Kasumi-1 (cell line): ENCODE measurements around the gene SRGAP1.

ENCODE experiments used
- DNase-seq, 2 experiments: peaks; one replicate each; lab custom pipeline; 2025; lab: John Stamatoyannopoulos, UW

The SRGAP1 gene

DNA sequence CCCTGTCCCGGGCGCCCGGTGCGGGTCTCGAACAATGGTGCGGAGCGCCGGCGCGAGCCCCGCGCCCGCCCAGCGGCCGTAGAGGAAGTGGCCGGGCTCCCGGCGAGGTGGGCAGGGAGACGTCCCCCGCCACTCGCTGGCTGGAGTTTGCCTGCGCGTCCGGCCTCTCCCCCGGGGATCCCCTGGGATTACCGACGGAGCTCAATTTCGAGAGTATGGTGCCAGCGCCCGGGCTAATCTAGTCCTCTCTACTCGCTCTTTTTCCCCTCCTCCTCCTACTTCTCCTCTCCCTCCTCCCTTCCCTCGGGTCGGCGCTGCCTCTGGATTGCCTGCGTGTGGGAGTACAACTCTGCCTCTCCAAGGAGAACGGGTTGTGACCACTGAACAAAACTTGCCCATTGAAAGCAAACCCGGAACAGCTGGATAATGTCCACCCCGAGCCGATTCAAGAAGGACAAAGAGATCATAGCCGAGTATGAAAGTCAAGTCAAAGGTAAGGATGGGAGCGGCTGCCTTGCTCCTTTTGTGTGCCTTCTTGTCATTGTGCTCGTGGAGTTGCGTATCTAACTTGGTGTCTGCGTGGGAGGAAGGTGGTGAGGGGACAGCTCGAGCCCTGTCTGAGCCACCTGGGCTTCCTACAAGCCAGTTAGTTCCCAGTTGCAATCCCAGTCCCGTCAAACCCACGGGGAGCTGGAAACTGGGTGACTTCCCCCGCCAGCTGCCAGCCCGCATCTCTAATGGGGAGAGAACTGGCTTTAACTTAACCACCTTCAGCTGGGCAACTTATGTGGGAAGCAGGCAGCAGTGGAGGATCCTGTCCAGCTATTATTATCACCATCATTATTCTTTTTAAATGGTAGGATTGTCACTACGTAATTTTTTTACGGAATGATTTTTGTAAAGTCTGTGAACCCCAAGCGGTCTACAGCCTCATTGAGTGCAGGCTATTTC, at the start of gene SRGAP1:
Gene SRGAP1, plus strand, starts transcription at position 310 of the 951 bp plus-strand sequence. Its CDS starts 117 bp downstream, at position 427.
- peak; percentile 25 to 40 for DNase-seq

DNA sequence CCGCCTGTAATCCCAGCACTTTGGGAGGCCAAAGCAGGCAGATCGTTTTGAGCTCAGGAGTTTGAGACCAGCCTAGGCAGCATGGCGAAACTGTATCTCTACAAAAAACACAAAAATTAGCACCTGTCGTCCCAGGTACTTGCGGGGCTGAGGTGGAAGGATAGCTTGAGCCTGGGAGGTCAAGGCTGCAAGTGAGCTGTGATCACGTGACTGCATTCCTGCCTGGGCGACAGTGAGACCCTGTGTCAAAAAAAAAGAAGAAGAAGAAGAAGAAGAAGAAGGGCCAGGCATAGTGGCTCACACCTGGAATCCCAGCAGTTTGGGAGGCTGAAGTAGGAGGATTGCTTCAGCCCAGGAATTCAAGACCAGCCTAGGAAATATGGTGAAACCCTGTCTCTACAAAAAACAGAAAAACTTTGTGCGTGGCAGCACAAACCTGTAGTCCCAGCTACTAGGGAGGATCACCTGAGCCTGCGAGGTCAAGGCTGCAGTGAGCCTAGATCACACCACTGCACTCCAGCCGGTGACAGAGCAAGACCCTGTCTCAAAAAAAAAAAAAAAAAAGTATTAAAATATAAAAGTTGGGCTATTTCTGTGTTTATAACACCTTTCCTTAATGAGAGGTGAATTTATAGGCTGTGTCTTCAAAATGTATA, 49.3 kb upstream of the SRGAP1 start:
- DNase-seq: no peak

DNA sequence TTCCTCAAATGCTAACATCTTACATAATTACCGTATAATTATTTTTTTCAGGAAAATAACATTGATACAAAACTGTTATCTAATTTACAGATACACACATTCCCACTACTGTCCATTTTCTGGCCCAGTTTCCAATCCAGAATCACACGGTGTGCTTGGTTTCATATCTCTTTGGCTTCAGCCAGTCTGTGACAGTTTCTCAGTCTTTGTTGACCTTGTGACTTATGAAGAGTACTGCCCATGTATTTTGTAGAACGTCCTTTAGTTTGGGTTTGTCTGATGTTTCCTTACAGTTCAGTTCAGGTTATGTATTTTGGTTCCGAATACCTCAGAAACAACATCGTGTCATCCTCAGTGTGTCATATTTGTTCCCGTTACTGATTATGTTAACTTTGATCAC, 48.6 kb upstream of the SRGAP1 start:
- no peak for DNase-seq

GRCh38 chr12:63802012-63802608, 42.4 kb upstream of the SRGAP1 start:
- peak; percentile 58 to 76 for DNase-seq

- DNase-seq: no peak
These were observed 39.8 kb upstream of the SRGAP1 start for GRCh38 chr12:63804746-63805145.

DNA sequence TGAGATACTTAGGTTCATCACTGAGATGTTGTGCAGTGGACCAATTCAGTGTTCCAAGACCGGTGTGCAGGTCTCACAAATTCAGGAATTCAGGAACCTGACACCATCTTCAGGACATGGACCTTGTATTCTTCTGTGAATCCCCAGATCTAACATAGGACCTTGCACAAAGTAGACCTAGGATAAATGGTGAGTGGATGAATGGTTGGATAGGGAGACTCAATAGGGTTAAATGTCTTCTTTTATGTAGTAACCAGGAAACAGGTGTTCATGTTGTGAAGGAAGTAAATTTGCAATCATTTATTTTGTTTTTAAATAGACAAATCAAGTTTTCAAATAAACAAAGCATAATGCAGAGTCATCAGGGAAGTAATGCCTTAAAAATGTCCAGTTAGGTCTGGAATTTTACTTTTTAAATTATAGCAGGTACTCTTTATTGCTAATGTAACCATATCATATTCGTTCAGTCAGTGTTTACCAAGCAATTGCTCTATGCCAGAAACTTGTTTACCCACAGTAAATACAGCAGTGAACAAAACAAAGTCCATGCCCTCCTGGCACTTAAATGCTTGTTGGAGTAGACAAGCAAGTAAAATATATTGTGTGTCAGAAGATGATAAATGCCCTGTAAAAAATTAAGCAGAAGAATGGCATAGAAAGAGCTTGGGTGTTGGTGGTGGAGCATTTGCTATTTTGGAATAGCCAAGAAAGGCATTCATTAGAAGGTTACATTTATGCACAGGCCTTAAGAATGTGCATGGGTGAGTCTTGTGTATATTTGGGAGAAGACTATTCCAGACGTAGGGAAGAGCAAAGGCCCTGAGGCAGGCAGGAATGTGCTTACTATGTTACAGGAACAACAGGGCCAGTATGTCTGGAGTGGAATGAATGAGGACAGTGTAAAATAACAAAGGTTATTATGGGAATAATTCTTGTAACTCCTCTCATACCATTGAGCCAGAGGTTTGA, 38.5 kb upstream of the SRGAP1 start:
- no peak for DNase-seq

GRCh38 chr12:63808631-63809030, 35.9 kb upstream of the SRGAP1 start:
- no peak for DNase-seq

GRCh38 chr12:63809566-63809965, 34.9 kb upstream of the SRGAP1 start:
- no peak for DNase-seq

DNA sequence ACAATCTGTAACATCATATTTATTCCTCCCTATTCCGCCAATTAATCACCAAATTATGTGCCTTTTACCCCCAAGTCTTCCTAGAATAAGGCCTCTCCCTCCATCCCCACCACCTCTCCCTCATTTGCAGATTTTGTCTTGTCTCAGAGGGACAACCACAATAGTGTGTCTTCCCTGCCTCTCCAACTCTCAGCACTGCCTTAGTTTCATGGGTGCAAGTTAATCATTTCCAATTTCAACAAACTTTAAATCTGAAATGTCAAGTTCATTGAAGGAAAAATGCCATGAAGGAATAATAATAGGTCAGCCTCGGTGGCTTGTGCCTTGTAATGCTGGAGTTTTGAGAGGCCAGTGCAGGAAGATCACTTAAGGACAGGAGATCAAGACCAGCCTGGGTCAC, 33.2 kb upstream of the SRGAP1 start:
- no peak for DNase-seq

- no peak for DNase-seq
These were observed 32.7 kb upstream of the SRGAP1 start for GRCh38 chr12:63811755-63812154.

DNA sequence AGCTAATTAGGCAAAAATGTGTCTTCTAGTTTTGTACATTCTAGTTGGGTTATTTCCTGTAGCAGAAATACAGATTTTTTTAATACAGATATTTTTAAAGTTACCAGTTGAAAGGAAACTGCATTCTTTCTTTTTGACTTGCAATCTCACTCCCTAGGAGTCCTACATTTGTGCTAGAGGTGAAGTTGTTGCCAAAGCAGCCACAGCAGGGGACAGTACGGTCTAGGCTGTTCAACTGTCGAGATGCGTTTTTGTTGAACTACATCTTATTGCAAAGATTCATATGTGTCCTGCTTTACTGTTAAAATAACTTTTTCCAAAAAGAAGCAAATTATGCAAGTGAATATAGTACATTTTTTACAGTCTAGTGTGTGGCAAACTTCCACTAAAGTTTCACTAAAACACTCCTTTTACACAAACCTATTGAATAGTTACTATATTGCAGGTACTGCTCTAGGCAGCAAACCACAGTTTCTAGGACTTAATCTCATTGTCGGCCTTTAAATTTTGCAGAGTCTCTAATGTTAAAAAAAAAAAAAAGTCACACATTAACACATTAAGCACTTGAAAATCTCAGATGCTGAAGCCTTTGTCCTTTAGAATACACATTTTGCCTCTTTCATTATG, 30.2 kb upstream of the SRGAP1 start:
- no peak for DNase-seq

GRCh38 chr12:63815482-63815852, 29.0 kb upstream of the SRGAP1 start:
- DNase-seq: no peak

DNA sequence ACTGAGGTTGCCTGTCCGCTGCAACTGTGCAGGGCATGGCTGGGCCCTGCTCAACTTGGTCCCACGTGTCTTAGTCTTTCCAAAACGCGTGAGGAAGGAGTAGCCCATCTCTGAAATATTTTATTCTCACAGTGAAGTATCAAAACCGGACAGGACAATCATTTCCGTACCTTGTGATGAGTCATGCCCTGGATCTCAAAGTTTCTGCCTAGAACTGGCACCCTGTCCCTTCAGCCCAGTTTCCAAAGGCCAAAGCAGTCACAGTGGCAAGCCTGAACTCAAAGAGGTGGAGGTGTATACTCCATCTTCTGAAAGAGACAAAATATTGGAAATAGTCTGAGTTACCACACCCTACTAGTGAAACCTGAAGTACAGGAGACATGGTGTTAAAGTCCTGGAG, 28.5 kb upstream of the SRGAP1 start:
- DNase-seq: no peak

DNA sequence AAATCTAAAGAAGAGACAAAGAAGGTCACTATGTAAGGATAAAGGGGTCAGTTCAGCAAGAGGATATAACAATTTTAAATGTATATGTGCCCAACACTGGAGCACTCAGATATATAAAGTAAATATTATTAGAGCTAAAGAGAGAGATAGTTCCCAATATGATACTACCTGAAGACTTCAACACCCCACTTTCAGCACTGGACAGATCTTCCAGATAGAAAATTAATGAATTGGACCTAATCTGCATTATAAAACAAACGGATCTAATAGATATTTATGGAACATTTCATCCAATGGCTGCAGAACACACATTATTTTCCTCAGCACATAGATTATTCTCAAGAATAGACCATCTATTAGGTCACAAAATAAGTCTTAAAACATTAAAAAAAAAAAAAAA, 24.1 kb upstream of the SRGAP1 start:
- no peak for DNase-seq

DNA sequence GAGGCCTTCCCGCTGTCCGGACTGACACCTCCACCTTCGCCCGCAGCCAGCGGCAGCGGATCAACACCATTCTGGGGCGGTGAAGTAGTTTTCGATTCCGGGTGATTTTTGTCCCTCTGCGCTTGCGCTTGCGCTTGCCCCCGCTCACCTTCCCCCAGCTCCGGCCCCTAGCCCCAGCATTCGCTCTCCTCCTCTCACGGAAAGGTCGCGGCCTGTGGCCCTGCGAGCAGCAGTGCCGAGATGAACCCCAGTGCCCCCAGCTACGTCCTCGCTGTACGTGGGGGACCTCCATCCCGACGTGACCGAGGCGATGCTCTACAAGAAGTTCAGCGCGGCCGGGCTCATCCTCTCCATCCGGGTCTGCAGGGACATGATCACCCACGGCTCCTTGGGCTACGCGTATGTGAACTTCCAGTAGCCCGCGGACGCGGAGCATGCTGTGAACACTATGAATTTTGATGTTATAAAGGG, 22.7 kb upstream of the SRGAP1 start:
- no peak for DNase-seq

DNA sequence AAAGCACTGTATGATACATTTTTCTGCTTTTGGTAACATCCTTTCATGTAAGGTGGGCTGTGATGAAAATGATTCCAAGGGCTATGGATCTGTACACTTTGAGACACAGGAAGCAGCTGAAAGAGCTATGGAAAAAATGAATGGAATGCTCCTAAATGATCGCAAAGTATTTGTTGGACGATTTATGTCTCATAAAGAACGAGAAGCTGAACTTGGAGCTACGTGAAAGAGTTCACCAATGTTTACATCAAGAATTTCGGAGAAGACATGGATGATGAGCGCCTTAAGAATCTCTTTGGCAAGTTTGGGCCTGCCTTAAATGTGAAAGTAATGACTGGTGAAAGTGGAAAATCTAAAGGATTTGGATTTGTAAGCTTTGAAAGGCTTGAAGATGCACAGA, 22.1 kb upstream of the SRGAP1 start:
- DNase-seq: no peak

- DNase-seq: no peak
These were observed 21.5 kb upstream of the SRGAP1 start for GRCh38 chr12:63823040-63823439.

GRCh38 chr12:63826006-63826585, 18.4 kb upstream of the SRGAP1 start:
- DNase-seq: peak; percentile 68 to 79

DNA sequence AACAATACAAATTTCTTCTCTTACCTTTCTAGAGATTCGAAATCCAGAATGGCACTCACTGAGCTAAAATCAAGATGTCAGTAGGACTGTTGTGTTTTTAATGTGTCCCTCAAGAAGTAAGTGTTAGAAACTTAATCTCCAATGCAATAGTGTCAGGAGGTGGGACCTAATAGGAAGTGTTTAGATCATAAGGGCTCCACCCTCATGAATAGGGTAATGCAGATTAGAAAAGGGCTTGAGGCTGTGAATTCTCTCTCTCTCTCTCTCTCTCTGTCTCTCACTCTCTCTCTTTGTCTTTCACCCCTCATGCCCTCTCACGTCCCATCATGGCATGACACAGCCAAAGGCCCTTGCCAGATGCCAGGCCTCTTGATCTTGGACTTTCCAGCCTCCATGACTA, 15.6 kb upstream of the SRGAP1 start:
- no peak for DNase-seq

GRCh38 chr12:63836046-63836445, 8.5 kb upstream of the SRGAP1 start:
- DNase-seq: no peak

DNA sequence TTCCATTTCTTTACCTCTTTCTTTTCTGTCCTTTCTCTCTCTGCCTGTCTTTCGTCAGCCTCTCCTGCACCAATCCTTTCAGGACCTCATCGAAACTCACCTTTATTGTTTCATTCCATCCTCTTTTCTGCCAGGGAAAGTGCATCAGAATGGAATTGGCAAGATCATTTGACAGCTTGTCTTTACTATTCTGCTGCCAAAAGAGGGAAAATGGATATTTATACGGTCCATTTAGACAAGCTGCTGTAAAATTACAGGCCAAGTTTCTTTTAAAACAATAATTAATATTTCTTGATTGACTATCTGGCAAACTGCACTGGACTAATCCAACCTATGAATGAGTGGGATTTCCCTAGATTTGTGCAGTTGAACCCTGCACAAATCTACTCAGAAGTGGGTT, 7.6 kb upstream of the SRGAP1 start:
- DNase-seq: no peak
